PC-9 (cell line): ENCODE results near the gene SLC26A2. TPM values are rescaled to one million over a fixed set of nuclear protein-coding genes. Genes with fewer than 3 reads are reported as not detected.

Source experiments
- BruUV-seq: library from RNA; stranded (reverse); fragments of 400-500 nt; replicated peaks from 2 replicates; lab custom pipeline; 2021; lab: Mats Ljungman, UMichigan
- CTCF ChIA-PET: fragments of 300-600 bp; sonication (Branson Sonifier 250); formaldehyde crosslinking; loops from one replicate; lab custom pipeline; 2022; ENCODE audit warnings: antibody characterized with exemption; lab: Charles Lee
- POLR2A ChIA-PET: fragments of 300-600 bp; sonication (Branson Sonifier 250); formaldehyde crosslinking; loops from one replicate; lab custom pipeline; 2022; ENCODE audit warnings: antibody characterized with exemption; ENCODE audit not compliant: unreplicated experiment; lab: Charles Lee
- DNase-seq, 2 experiments: peaks; one replicate each; pipeline versions ENCODE4 v3.0.0 to v3.0.0-alpha.2; 2015 to 2022; ENCODE audit warnings: mixed read lengths in 1 of 2
- H2AFZ ChIP-seq: fragments of 200-600 bp; sonication (generic); 2 replicates; pipeline ENCODE4 v1.8.1; 2017; ENCODE audit warnings: antibody characterized with exemption
- H3F3A ChIP-seq: fragments of 200-600 bp; sonication (generic); 2 replicates; pipeline ENCODE4 v1.8.1; 2017; ENCODE audit warnings: antibody characterized with exemption, mild to moderate bottlenecking, low read depth; ENCODE audit not compliant: insufficient read depth
- H3K27ac ChIP-seq: fragments of 200-600 bp; sonication (generic); 2 replicates; pipeline ENCODE4 v1.6.1; 2016; ENCODE audit warnings: mixed run types
- H3K27me3 ChIP-seq: fragments of 200-600 bp; sonication (generic); 2 replicates; pipeline ENCODE4 v1.6.1; 2016; ENCODE audit warnings: low read depth, mixed run types; ENCODE audit not compliant: insufficient read depth
- H3K36me3 ChIP-seq: fragments of 200-600 bp; sonication (generic); 2 replicates; pipeline ENCODE4 v1.6.1; 2016; ENCODE audit warnings: low read depth, mixed run types
- H3K4me1 ChIP-seq: fragments of 200-600 bp; sonication (generic); replicated peaks from 2 replicates; pipeline ENCODE4 v1.6.1; 2016; ENCODE audit warnings: mixed run types; ENCODE audit not compliant: insufficient read depth
- H3K4me2 ChIP-seq: fragments of 200-600 bp; sonication (generic); 2 replicates; pipeline ENCODE4 v1.6.1; 2017; ENCODE audit warnings: mixed run types
- H3K4me3 ChIP-seq: fragments of 200-600 bp; sonication (generic); 2 replicates; pipeline ENCODE4 v1.6.1; 2016; ENCODE audit warnings: mixed run types
- H3K79me2 ChIP-seq: fragments of 200-600 bp; sonication (generic); 2 replicates; pipeline ENCODE4 v1.6.1; 2017; ENCODE audit warnings: low read depth, mixed run types
- H3K9me2 ChIP-seq: fragments of 200-600 bp; sonication (generic); 2 replicates; pipeline ENCODE4 v1.8.1; 2017; ENCODE audit warnings: mild to moderate bottlenecking; ENCODE audit not compliant: insufficient read depth
- H3K9me3 ChIP-seq: fragments of 200-600 bp; sonication (generic); 2 replicates; pipeline ENCODE4 v1.8.1; 2016; ENCODE audit warnings: low read depth; ENCODE audit not compliant: insufficient read depth
- H4K20me1 ChIP-seq: fragments of 200-600 bp; sonication (generic); 2 replicates; pipeline ENCODE4 v1.8.1; 2017; ENCODE audit not compliant: insufficient read depth
- EZH2 ChIP-seq: fragments of 200-600 bp; sonication (generic); IDR thresholded peaks from 2 replicates; pipeline ENCODE4 v1.8.0; 2017; ENCODE audit warnings: antibody characterized with exemption, low read depth
- intact Hi-C: fragments of 100-400 bp; cut with micrococcal nuclease; formaldehyde crosslinking; loops from one replicate; pipeline ENCODE4 v1.10.0; 2022; ENCODE audit not compliant: unreplicated experiment
- total RNA-seq: library from RNA; stranded (reverse); gene quantifications from 2 replicates; pipeline ENCODE4 v1.2.3, GENCODE V29; 2021
- TF ChIP-seq, protein P1 (sequence below): fragments of 200-600 bp; sonication (generic); conservative IDR thresholded peaks from 2 replicates; pipeline ENCODE4 v1.6.1; 2017; ENCODE audit warnings: mixed run types, antibody characterized with exemption, mild to moderate bottlenecking, moderate library complexity

SLC26A2 gene
- total RNA-seq, 1 experiment from 2014 or later: 13.5 TPM

DNA sequence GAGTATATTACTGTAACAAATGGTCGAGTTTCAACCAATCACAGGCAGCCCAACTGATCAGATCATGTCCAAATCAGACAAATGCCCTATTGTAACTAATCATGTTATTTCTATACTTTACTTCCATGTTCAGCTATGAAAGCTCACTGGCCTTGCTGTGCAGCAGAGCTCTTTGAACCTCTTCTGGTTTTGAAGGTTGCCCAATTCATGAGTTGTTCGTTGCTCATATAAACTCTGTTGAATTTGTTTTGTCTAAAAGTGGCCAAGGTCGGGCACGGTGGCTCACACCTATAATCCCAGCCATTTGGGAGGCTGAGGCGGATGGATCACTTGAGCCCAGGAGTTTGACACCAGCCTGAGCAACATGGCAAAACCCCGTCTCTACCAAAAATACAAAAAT is 37.6 kb upstream of the SLC26A2 start:
- no peak overlapping the region for H2AFZ ChIP-seq
- H3K27ac ChIP-seq: no peak overlapping the region
- H3K4me1 ChIP-seq: peaks cover 3% of the 10 kb centered on the region; the same call in 1 of the 2 replicates
- TF ChIP-seq, protein P1, sequence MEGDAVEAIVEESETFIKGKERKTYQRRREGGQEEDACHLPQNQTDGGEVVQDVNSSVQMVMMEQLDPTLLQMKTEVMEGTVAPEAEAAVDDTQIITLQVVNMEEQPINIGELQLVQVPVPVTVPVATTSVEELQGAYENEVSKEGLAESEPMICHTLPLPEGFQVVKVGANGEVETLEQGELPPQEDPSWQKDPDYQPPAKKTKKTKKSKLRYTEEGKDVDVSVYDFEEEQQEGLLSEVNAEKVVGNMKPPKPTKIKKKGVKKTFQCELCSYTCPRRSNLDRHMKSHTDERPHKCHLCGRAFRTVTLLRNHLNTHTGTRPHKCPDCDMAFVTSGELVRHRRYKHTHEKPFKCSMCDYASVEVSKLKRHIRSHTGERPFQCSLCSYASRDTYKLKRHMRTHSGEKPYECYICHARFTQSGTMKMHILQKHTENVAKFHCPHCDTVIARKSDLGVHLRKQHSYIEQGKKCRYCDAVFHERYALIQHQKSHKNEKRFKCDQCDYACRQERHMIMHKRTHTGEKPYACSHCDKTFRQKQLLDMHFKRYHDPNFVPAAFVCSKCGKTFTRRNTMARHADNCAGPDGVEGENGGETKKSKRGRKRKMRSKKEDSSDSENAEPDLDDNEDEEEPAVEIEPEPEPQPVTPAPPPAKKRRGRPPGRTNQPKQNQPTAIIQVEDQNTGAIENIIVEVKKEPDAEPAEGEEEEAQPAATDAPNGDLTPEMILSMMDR: no peak
- no peak for TF ChIP-seq EZH2
- no peaks in the 10 kb centered on the region for H3K9me2 ChIP-seq
- no peaks in the 10 kb centered on the region for H3K36me3 ChIP-seq
- ChIA-PET CTCF (no interaction called here), POLR2A (no interaction called here)
- DNase-seq: no peak
- intact Hi-C loops: no loop called here
- no peak overlapping the region for H3K4me2 ChIP-seq
- H3K4me3 ChIP-seq: no peak overlapping the region
- no TSS peak for BruUV-seq
- no peaks in the 10 kb centered on the region for H3K27me3 ChIP-seq
- H4K20me1 ChIP-seq: no peaks in the 10 kb centered on the region
- no peaks in the 10 kb centered on the region for H3K9me3 ChIP-seq
- no peaks in the 10 kb centered on the region for H3K79me2 ChIP-seq
- no peaks in the 10 kb centered on the region for H3F3A ChIP-seq

DNA sequence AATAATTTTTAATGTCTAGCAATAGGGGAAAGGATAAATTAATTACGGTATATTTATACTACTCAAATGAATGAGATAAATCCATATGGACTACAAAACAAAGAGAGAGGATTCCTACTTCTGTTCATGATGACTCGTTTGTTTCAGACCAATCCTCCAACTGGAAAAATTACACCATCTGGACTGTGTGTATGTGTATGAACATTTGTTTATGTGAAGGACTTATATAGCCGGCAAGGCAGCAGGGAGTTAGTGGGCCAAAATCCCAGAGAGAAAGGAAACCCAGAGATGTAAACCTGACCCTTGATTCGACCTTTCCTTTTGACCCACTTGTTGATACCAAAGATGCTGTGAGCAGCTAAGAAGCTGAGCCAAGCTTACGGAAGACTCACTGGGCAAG is 36.1 kb upstream of the SLC26A2 start:
- Histone ChIP-seq H3K9me2 (no peaks in the 10 kb centered on the region), H3K79me2 (no peaks in the 10 kb centered on the region), H3K27me3 (no peaks in the 10 kb centered on the region), H2AFZ (no peak overlapping the region), H3K4me1 (no peaks in the 10 kb centered on the region), H3F3A (no peaks in the 10 kb centered on the region), H4K20me1 (no peaks in the 10 kb centered on the region), H3K9me3 (no peaks in the 10 kb centered on the region), H3K27ac (no peak overlapping the region), H3K4me2 (no peak overlapping the region), H3K36me3 (no peaks in the 10 kb centered on the region), H3K4me3 (no peak overlapping the region)
- no TSS peak for BruUV-seq
- intact Hi-C loops: no loop called here
- POLR2A ChIA-PET: no interaction called here
- CTCF ChIA-PET: no interaction called here
- TF ChIP-seq, protein P1: no peak
- no peak for TF ChIP-seq EZH2
- DNase-seq: no peak

DNA sequence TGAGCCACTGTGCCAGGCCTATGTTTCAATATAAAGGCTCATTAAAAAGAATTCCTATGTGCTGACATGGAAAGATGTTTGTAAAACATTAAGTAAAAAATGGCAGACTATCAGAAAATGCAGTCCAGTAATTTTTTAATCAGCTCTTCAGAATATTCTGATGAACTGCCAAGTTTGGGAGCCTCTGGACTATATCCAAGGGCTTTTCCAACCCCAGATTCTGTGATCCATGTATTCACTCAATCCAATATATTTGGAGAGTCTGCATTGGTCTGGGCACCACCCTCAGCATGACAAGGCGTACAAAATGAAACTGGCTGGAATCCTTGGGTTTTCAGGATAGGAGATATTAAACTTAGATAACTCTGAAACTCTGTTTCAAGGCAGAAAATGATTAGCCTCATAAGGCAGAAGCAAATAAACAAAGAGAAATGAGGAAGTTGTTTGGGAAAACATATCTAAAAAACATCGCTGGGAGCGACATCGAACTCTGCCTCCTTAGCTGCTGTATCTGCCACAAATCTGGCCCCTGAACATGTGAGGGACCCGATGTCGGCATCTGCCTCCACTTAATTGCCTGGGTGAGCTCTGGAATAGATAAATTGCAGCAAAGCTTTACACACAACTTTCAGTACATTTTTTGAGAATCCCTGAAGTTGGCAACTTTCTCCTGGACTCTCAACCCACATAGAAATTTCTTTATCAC is 30.4 kb upstream of the SLC26A2 start:
- H3K79me2 ChIP-seq: no peaks in the 10 kb centered on the region
- POLR2A ChIA-PET: no interaction called here
- TF ChIP-seq, protein P1: no peak
- TF ChIP-seq EZH2: no peak
- no peak overlapping the region for H3K4me2 ChIP-seq
- no peaks in the 10 kb centered on the region for H3K9me2 ChIP-seq
- intact Hi-C loops: no loop called here
- no peaks in the 10 kb centered on the region for H3K36me3 ChIP-seq
- H3K9me3 ChIP-seq: no peaks in the 10 kb centered on the region
- DNase-seq: no peak
- no peaks in the 10 kb centered on the region for H4K20me1 ChIP-seq
- no peak overlapping the region for H3K4me3 ChIP-seq
- no peak overlapping the region for H2AFZ ChIP-seq
- H3K27ac ChIP-seq: no peak overlapping the region
- CTCF ChIA-PET: no interaction called here
- no peaks in the 10 kb centered on the region for H3K27me3 ChIP-seq
- H3K4me1 ChIP-seq: peaks cover 5% of the 10 kb centered on the region
- H3F3A ChIP-seq: no peaks in the 10 kb centered on the region
- no TSS peak for BruUV-seq
